CD4-positive, alpha-beta T cell treated with Interferon gamma for 1 hour (primary cell): ENCODE results near the gene SLK.

Source experiments
- DNase-seq: peaks from one replicate; pipeline ENCODE4 v3.0.0-alpha.2; 2020

The SLK gene

GRCh38 chr10:103991393-103992128 is 24.6 kb downstream of the SLK start:
- DNase-seq: no peak

GRCh38 chr10:103995134-103995533 is 28.2 kb downstream of the SLK start:
- no peak for DNase-seq

DNA sequence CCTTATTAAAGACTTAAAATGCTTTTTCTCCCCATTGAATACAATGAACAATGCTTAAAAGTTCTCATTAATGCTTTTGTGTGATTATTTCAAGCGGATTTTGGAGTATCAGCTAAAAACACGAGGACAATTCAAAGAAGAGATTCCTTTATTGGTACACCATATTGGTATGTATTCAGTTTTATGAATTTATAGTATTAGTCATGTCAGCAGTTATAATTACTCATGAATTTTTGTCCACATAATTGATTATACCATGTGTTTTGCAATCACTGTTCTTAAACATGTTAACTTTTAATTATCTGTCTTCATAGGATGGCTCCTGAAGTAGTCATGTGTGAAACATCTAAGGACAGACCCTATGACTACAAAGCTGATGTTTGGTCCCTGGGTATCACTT is 31.9 kb downstream of the SLK start:
- DNase-seq: no peak

DNA sequence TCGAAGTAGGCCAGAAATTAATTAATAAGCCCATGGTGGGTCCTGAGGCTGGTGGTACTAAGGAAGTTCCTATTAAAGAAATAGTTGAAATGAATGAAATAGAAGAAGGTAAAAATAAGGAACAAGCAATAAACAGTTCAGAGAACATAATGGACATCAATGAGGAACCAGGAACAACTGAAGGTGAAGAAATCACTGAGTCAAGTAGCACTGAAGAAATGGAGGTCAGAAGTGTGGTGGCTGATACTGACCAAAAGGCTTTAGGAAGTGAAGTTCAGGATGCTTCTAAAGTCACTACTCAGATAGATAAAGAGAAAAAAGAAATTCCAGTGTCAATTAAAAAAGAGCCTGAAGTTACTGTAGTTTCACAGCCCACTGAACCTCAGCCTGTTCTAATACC is 36.0 kb downstream of the SLK start:
- DNase-seq: no peak

- no peak for DNase-seq
These were observed 38.4 kb downstream of the SLK start for GRCh38 chr10:104005172-104005863.

- no peak for DNase-seq
These were observed 45.0 kb downstream of the SLK start for GRCh38 chr10:104011904-104012303.

GRCh38 chr10:104013489-104013888 is 46.5 kb downstream of the SLK start:
- no peak for DNase-seq

DNA sequence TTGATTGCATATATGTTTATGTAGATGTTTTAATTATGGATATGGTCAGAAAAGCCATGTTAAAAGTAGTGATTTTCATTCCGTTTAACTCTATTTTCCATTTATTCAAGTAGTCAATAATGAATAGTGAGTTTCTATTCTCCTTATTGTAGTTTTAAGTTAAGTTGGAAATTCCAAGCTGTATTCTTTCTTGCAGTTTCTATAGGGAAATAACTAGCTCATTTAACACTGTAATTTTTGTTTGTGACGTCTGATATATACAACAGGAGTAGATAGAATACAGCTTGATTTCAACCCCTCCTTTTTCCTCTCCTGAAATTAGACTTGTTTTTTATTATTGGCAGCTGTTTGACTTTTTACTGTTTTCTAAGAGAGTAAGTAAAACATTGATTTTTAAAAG is 47.2 kb downstream of the SLK start:
- no peak for DNase-seq

DNA sequence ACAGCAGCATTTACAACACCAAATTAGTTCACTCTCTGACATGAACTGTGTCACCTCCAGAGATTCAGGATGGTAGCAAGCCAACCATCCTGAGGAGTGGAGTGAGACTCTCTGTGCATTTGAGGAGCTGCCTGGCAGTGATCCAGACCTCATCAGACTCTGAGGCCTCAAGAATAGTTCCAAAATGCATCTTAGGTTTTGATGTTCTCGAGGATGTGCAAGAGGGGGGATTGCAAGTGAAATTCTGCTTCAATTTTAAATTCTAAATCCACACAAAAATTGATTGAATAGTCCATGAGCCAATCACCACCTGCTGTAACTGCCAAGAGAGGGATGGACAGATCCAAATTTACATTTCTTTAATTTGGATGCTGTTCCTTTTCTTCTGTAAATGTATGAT is 49.7 kb downstream of the SLK start:
- DNase-seq: no peak

GRCh38 chr10:104018471-104018870 is 51.5 kb downstream of the SLK start:
- no peak for DNase-seq

DNA sequence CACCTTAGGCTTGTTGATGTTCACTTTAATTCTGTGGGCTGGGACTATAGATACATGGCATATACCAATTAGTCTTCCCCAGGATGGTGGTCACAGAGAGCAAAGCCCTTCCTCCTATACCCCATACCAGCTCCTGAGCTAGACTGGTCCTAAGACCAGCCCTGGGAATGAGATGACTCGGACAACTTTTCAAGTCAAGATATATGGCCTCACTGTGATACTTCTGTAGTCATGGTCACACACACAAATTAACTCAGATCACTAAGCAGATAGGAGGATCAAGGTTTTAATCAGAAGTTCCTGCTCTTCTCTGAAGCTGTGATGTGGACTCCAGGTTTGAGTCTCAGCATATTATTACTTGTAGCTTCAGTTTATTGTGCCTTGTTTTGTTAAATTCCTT is 53.1 kb downstream of the SLK start:
- no peak for DNase-seq

DNA sequence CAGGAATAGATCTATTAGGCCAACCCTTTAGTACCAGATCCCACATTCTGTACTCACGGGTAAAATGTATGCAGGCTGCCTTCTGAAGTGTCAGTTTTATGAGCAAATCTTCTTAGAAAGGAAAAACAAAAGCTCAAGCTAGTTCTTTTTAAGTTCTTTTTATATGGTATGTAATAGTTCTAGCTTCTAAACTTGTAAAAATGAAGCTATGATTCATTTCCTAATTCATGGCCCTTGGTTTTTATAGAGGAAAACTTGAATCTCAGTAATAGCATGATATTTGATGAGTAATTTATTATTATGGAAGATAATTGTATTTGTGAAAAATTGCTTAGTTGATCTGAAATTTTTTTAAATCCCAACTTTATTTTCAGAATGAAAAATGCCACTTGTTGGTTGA is 54.3 kb downstream of the SLK start:
- DNase-seq: no peak

DNA sequence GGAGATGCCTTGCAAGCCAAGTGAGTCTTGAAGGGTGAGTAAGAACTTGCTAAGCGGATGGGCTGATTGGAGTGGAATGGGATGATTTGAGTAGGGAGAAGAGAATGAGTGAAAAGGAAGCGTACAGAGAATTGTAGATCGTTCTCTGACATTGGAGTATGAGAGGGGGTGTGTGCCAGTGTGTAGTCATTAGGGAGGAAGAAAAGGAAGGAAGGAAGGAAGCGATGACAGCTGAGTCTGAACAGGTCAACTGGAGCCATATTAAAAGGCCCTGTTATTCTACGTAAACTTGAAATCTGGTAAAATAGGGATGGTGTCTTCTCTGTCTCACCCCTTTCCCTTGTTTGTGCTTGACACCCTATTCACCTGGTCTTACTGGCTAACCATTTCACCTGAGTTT is 55.1 kb downstream of the SLK start:
- no peak for DNase-seq

GRCh38 chr10:104025524-104025923 is 58.6 kb downstream of the SLK start:
- DNase-seq: no peak

DNA sequence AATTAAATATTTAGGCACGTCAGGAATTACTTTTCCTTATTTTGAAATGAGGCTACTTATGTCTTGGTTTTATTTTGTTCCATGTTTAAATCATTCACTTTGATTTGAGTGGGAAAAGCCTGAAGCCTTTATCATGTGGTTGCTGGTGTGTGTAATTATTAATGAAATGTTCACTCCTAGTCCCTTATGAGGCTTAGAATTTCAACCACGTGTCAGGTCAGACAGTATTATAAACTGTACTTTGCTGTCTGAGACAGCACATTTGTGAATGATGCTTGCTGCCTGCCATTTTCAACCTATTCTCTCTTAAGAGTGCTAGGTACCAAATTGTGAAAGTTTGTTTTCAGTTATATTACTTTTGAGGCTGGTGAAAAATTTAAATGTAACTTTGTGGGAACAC is 59.8 kb downstream of the SLK start:
- DNase-seq: no peak

DNA sequence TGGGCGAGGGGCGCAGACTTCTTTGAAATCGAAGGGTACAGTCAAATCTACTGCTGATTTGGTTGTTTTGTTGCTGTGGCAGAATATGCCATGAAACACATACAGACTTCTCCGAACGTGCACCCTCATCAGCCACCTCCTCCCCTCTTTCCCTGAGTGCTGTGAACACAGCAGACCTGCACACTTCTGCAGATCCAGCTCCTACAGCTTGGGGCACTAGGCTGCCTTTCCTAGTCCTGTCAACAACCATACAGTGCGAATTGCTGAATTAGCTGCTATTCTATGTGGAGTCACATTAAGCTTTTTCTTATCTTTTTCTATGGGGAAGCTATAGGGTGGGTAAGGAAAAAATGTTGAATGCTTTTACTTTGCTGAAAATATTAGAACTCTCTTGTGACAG is 61.2 kb downstream of the SLK start:
- DNase-seq: no peak

GRCh38 chr10:104028823-104029520 is 62.0 kb downstream of the SLK start:
- DNase-seq: no peak

- no peak for DNase-seq
These were observed 62.6 kb downstream of the SLK start for GRCh38 chr10:104029521-104029860.

- DNase-seq: no peak
These were observed 64.7 kb downstream of the SLK start for GRCh38 chr10:104031631-104032030.

DNA sequence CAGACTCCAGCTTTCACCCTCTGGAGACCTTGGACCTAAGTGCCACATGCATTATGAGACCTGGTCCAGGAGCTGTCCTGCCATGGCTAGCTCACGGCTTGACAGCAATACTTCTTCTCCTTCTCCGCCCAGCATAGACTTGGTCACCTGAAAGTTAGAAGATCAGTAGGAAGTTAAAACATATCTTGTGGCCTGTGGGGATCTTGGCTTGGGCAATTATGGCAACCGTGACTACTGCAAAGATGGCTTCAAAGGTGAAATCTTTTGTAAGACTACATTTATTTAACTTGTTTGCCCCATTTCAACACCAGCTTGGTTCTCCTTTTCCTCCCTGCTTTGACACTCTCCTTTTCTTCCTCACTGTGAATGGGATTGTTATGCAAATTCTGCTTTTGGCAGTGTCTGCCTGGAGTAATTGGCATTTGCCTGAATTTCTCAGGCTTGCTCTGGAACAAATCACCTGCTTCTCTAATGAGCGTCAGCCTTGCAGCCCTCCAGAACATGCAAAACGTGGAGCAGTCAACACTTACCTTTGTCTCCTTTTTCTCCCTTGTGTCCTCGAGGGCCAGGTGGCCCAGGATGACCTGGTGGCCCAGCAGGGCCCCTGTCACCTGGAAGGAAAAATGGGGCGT is 65.3 kb downstream of the SLK start:
- no peak for DNase-seq

GRCh38 chr10:104033401-104033930 is 66.5 kb downstream of the SLK start:
- no peak for DNase-seq

GRCh38 chr10:104033966-104034365 is 67.0 kb downstream of the SLK start:
- no peak for DNase-seq

- DNase-seq: no peak
These were observed 67.7 kb downstream of the SLK start for GRCh38 chr10:104034401-104035193.
